Activated naive CD8-positive, alpha-beta T cell (primary cell): ENCODE measurements around the gene NOTO.

Experiments
- H3K27ac Mint-ChIP-seq: one replicate; pipeline ENCODE4 v1.8.0; 2021; ENCODE audit warnings: mixed read lengths
- H3K27me3 Mint-ChIP-seq: one replicate; pipeline ENCODE4 v1.8.0; 2021; ENCODE audit warnings: mixed read lengths
- H3K36me3 Mint-ChIP-seq: one replicate; pipeline ENCODE4 v1.8.0; 2021; ENCODE audit warnings: mixed read lengths
- H3K4me1 Mint-ChIP-seq: one replicate; pipeline ENCODE4 v1.8.0; 2021; ENCODE audit warnings: low read depth, mixed read lengths
- H3K4me3 Mint-ChIP-seq: one replicate; pipeline ENCODE4 v1.8.0; 2021; ENCODE audit warnings: mild to moderate bottlenecking, mixed read lengths
- H3K9me3 Mint-ChIP-seq: one replicate; pipeline ENCODE4 v1.8.0; 2021; ENCODE audit warnings: low read depth, mixed read lengths

The NOTO gene

DNA sequence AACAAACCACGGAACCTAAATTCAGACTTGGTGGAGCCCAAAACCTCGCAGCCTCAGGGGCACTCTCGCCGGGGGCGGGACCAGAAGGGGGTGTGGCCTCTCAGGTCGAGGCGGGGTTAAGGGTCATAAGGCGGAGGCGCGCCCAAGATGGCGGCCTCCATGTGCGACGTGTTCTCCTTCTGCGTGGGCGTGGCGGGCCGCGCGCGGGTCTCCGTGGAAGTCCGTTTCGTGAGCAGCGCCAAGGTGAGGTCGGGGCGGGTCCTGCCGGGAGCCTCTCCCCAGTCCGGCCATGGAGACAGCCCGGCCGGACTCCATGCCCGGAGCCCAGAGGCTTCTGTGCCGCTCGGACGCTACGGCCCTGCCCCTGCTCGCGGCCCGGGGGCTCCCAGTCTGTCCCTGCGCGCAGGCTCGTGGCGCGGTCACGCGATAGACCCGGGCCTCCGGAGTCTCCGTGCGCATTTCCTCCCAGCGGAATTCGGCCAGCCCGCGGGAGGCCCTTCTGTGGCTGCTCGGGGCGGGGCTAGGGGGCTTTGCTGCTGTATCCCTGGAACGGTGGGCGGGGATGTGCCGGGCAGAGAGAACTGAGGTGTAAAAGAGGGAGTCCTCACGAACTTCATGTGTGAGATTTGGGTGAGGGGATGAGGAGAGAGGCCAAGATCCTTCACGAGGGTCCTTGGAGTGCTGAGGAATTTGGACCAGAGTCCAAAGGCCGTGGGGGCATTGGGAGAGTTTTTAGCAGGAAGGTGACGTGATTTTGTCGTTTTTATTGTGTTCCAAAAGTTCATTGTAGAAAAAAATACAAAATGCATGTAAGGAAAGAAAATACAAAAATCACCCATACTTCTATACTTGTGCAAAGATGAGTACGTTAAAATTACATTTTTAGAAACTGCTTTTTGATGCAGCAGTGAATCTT is 12.0 kb downstream of the NOTO start, which contains the start of gene SMYD5:
SMYD5 (plus strand) TSS at position 126 of the 916 bp plus-strand sequence; CDS start at position 148, 22 bp downstream.
- Mint-ChIP-seq H3K9me3 (no peaks in the 10 kb centered on the region), H3K27me3 (no peaks in the 10 kb centered on the region), H3K27ac (peak within 1 kb of the TSS; percentile 98), H3K36me3 (no peaks in the 10 kb centered on the region), H3K4me1 (peaks cover 38% of the 10 kb centered on the region), H3K4me3 (peak within 1 kb of the TSS; percentile 99)

DNA sequence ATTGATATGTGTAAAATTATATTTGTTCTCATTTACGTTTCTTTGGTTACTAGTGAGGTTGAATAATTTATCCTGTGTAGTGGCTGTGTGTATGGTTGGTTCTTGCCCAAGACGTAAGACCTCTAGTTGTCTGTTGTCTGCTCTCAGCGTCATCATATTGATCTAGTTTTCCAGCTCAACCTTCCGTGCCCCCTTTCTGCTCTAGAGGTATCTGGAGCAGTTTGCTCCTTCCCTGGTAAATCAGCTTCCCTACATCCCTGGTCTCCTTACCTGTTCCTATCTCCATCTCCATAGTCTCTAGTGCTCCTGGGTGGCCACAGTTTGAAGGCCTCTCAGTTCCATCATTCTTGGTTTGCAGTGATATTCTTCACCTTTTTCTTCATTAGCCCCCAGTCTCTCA is 12.9 kb downstream of the NOTO start:
- Mint-ChIP-seq H3K4me1 (peaks cover 38% of the 10 kb centered on the region), H3K36me3 (no peaks in the 10 kb centered on the region), H3K27me3 (no peaks in the 10 kb centered on the region), H3K27ac (peak overlapping the region; percentile 98), H3K9me3 (no peaks in the 10 kb centered on the region), H3K4me3 (peak overlapping the region; percentile 99)

DNA sequence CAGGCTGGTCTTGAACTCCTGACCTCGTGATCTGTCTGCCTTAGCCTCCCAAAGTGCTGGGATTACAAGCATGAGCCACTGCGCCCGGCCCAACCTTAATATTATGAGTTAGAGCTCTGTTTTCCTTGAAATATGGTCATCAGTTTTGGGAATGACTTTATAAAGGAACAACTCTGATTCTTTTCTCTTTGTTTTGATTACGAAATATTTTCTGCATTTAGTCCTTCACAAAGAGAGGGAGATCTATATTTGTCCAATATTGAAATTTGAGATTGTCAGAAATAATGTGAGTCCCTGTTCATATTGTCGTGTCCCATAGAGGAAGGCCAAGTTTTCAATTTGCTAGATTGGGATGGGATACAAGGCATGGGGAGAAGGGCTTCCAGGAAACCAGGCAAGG is 14.8 kb downstream of the NOTO start:
- Mint-ChIP-seq H3K36me3 (peaks cover 2% of the 10 kb centered on the region), H3K4me1 (peaks cover 38% of the 10 kb centered on the region), H3K9me3 (no peaks in the 10 kb centered on the region), H3K4me3 (no peak overlapping the region), H3K27me3 (no peaks in the 10 kb centered on the region), H3K27ac (no peak overlapping the region)

DNA sequence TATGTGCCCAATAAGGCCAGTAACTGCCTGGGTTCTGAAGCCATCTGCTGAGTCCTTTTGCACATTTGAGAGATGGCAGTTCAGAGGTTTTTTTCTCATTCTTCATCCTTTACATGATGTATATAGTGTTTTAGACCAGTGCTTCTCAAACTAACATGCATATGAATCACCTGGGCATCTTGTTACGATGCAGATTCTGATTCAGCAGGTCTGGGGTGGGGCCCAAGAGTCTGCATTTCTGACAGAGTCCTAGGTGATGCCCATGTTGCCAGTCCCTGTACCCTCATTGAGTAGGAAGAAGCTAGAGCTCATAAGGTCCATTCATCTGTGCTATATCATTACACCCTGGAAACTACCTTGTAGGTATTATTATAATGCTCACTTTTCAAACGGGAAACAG is 15.5 kb downstream of the NOTO start:
- peaks cover 33% of the 10 kb centered on the region for H3K4me1 Mint-ChIP-seq

DNA sequence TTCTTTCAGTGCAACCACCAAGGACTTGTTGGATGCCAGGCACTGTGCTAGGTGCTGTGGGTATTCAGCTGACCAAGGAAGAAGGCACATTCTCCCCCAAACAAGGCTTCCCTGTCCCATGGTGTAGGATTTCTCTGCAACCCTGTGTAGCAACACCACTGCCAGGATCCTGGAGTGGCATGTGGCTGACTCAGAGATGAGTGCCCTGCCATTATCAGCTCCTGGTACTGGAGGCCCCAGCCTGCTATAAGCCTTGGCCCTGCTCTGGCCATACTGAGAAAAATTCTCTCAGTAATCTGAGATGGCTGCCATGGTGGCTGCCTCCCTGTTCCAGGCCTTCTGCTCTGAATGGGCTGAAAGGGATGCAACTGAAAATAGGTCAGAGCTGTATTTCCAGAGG is 15.9 kb downstream of the NOTO start:
- Mint-ChIP-seq H3K4me3 (no peak overlapping the region), H3K27ac (no peak overlapping the region), H3K27me3 (no peaks in the 10 kb centered on the region), H3K4me1 (peaks cover 29% of the 10 kb centered on the region), H3K9me3 (no peaks in the 10 kb centered on the region), H3K36me3 (peaks cover 2% of the 10 kb centered on the region)

More for the DNA sequence above, 15.5 kb downstream of the NOTO start:
- H3K27me3 Mint-ChIP-seq: no peaks in the 10 kb centered on the region
- H3K4me3 Mint-ChIP-seq: no peak overlapping the region
- H3K36me3 Mint-ChIP-seq: peaks cover 2% of the 10 kb centered on the region
- no peaks in the 10 kb centered on the region for H3K9me3 Mint-ChIP-seq
- no peak overlapping the region for H3K27ac Mint-ChIP-seq

DNA sequence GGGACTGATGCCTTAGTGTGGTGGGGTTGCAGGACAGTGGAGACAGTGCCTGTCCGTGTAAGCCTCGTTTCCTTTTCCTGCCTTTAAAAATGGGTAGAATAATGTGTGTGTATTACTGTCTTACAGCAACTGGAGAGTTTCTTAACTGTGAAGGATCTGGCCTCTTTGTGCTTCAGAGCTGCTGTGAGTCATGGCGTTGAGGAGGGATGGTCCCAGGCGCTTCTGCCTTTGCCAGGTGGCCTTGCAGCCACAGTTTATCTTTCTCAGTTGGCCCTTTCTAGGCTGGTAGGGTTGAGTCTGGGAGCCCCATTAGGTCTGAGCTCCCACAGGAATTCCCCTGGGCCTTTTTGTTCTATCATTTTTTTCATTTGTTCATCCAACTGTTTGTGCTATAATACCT is 21.4 kb downstream of the NOTO start:
- H3K27me3 Mint-ChIP-seq: no peaks in the 10 kb centered on the region
- peaks cover 2% of the 10 kb centered on the region for H3K36me3 Mint-ChIP-seq
- H3K27ac Mint-ChIP-seq: peak overlapping the region; percentile 36
- no peak overlapping the region for H3K4me3 Mint-ChIP-seq
- no peaks in the 10 kb centered on the region for H3K9me3 Mint-ChIP-seq
- no peaks in the 10 kb centered on the region for H3K4me1 Mint-ChIP-seq

DNA sequence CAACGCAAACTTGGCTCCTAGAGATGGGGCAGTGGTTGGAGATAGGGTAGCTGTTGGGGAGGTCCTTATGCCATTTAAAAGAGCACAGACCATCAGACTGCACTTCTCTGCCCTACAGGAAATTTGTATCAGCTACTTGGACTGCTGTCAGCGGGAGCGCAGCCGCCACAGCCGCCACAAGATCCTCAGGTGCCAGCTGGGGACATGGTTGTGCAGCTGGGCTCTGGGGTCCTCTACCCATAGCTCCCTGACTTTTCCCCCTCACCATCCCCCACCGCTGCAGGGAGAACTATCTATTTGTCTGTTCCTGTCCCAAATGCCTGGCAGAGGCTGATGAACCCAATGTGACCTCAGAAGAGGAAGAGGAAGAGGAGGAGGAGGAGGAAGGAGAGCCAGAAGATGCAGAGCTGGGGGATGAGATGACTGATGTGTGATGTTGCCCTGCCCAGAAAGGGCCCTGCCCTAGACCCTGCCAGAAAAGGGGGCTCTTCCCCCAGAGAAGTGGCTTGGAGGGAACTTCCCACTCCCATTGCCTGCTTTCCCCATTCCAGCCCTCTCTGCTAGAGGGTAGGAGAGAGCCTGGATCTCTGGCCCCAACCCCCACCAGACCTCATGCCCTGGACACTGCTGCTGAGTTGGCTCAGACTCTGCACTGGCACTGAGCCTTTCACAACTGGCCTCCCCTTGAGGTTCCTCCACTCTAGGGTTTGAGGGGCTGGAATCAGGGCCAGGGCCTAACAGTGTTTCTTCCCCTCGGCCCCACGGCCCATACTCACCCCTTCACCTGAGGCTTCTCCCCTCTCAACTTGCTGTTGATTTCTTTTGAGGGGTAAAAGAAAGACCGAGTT is 23.4 kb downstream of the NOTO start:
- Mint-ChIP-seq H3K9me3 (no peaks in the 10 kb centered on the region), H3K4me3 (no peak overlapping the region), H3K36me3 (peaks cover 2% of the 10 kb centered on the region), H3K27me3 (no peaks in the 10 kb centered on the region), H3K4me1 (no peaks in the 10 kb centered on the region), H3K27ac (no peak overlapping the region)

DNA sequence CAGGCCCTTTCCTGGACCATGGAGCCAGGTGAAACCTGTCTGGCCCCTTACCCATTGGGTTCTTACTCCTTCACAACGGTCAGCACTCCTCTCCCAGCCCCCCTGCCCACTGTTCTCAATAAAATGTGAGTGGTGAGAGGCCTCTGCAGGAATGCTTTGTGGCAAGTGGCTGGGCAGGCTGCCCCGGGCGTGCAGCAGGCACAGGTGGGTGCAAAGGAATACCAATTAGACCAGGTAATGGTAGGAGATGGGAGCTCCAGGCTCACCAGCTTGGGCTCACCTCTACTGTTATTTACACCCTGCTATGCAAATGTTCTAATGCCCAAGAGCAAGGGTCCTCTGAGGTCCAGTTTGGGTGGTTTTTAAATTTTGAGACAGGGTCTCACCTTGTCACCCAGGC is 24.7 kb downstream of the NOTO start:
- Mint-ChIP-seq H3K4me3 (no peak overlapping the region), H3K27me3 (no peaks in the 10 kb centered on the region), H3K36me3 (no peaks in the 10 kb centered on the region), H3K4me1 (no peaks in the 10 kb centered on the region), H3K9me3 (no peaks in the 10 kb centered on the region), H3K27ac (no peak overlapping the region)

DNA sequence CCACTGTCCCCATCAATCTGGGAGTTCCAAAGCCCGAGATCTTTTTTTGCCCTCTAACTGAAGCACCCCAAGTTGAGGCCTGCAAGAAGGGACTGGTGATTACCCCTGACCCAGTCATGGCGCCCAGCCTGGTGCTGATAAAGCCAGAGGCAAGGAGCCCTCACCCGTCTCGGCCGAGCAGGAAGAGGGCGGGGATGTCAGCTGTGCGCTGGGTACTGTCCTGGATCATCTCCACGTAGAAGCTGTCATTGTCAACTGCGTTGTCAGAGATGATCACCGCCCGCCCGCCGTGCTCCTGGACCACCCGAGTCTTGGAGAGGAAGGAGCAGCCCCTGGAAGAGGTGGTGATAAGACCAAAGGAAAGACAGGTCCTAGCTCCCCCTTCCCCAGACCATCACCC is 26.3 kb downstream of the NOTO start:
- Mint-ChIP-seq H3K36me3 (no peaks in the 10 kb centered on the region), H3K4me1 (peaks cover 6% of the 10 kb centered on the region), H3K27me3 (no peaks in the 10 kb centered on the region), H3K9me3 (no peaks in the 10 kb centered on the region), H3K27ac (no peak overlapping the region), H3K4me3 (no peak overlapping the region)

DNA sequence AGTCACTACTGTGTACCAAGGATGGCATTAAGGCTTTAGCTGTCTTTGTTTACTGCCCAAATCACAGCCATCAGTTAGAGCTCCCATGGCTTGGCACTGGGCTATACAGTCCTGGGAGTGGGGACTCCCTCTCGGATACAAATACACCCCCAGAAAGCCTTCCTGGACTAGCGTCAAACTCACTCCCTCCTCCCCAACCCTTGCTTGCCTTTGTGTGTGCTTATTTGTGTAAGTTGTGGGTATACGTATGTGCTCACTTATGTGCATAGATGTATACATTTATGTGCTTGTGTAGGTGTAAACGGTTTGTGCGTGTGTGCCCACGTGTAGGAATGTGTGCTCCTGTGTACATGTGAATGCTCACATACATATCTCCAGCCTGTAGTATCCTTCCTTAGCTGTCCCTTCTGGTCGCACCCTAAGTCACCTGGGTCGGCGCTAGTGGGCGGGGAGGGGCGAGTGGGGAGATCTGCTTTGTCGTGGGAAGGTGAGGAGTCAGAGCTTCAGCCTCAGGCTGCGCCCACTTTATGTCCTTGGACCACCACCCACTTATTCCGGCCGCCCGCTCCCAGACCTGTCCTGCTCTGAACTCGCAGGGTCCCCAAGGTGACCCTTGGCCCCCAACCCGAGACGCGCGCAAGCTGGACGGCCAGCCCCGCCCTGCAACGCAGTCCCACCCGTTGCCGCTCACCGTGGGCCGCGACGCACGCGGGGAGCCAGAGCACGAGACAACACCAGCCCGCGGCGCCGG is 30.2 kb downstream of the NOTO start:
- H3K4me1 Mint-ChIP-seq: peaks cover 27% of the 10 kb centered on the region
- H3K27me3 Mint-ChIP-seq: no peaks in the 10 kb centered on the region
- H3K36me3 Mint-ChIP-seq: peaks cover 11% of the 10 kb centered on the region
- no peaks in the 10 kb centered on the region for H3K9me3 Mint-ChIP-seq
- H3K4me3 Mint-ChIP-seq: peak overlapping the region; percentile 100
- H3K27ac Mint-ChIP-seq: peak overlapping the region; percentile 97

DNA sequence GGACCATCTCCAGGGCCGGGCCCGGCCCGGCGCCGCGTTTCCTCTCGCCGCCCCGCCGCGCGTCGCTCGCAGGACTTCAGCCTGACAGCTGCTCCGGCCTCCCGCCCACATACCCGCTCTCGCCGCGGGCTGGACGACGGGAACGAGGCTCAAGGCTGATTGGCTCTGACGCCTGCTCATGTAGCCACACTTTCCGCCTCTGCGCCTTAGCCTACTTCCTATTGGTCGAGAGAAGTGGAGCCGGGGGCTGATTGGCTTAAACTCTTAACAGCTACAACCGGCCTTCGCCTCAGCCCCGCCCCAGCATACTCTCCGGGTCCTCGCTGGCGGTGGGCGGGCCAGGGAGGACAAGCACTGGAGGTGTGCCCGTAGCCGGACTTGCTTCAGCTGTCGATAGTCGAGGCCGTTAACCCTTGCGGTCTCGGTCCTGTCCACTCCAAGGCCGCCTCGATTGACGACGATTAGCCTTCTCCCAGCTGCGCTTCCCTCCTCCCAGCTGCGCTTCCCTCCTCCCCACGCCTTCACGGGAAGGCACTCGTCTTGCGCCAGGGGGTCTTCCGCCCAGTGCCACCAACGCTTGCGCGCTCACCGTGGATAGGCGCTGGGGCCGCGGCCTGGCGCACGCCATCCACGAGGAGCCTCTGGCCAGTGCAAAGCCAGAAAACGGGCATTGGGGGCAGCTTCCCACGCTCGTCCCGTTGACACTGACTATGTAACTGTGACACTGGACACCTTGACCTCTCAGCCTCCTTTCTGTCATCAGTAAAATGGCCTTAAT is 31.0 kb downstream of the NOTO start, which contains the start of gene PRADC1:
PRADC1 (minus strand) TSS at position 86 of the 778 bp plus-strand sequence; CDS start at position 7, 79 bp downstream.
- H3K27ac Mint-ChIP-seq: peak within 1 kb of the TSS; percentile 97
- peaks cover 11% of the 10 kb centered on the region for H3K36me3 Mint-ChIP-seq
- peak within 1 kb of the TSS; percentile 100 for H3K4me3 Mint-ChIP-seq
- no peaks in the 10 kb centered on the region for H3K27me3 Mint-ChIP-seq
- H3K9me3 Mint-ChIP-seq: no peaks in the 10 kb centered on the region
- peaks cover 31% of the 10 kb centered on the region for H3K4me1 Mint-ChIP-seq

DNA sequence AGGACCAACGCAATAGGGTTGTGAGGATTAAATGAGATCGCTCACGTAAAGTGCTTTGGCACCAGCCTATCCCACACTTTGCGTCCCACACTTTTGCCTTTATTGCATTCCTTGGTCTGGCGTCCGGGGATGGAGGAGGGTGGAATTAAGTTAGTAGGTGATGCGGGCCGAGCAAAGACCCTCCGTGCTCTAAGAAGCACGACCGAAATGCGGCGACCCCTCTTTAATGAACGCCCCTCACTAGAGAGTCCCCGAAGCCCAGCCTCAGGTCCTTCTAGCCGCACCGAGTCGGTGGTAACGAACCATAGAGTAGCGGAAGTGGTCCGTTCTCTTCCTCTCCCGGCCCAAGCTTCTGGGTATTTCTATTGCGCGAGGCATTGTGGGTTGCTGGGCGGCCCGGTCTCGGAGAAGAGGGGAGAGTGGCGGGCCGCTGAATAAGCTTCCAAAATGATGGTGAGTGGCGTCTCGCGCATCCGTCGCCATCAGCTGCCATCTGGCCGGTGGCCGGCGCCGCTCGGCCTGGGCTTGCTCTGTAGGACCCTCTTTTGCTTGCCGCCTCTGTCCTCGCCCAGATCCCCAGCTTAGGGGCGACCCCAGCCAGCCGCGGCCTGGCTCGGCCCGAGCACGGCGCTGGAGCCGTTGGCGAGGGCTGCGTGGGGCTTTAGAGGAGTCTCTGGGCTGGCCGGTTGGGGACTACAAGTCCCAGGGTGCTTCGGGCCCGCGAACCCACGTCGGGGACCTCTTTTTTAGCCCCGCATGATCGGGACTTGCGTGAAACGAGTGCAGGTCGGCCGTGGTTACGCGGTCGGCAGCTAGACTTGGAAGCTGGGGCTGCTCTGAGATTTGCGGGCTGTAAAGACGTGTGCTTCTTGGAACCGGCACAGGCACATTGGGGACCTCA is 31.8 kb downstream of the NOTO start, which contains the start of gene CCT7:
CCT7 (plus strand) TSS at position 377 of the 901 bp plus-strand sequence; CDS start at position 448, 71 bp downstream.
- peaks cover 39% of the 10 kb centered on the region for H3K4me1 Mint-ChIP-seq
- H3K4me3 Mint-ChIP-seq: peak within 1 kb of the TSS; percentile 100
- H3K36me3 Mint-ChIP-seq: peaks cover 11% of the 10 kb centered on the region
- H3K27ac Mint-ChIP-seq: peak within 1 kb of the TSS; percentile 97
- no peaks in the 10 kb centered on the region for H3K9me3 Mint-ChIP-seq
- no peaks in the 10 kb centered on the region for H3K27me3 Mint-ChIP-seq
